HepG2 (cell line): ENCODE measurements around the gene FGF3. TPM values are rescaled to one million over a fixed set of nuclear protein-coding genes. Genes with fewer than 3 reads are reported as not detected.

Source experiments
- ATAC-seq: fragments of 200-7000 bp; cut with Tn5 transposase; 3 replicates; pipeline ENCODE4 v1.9.1; 2020; ENCODE audit warnings: mild to moderate bottlenecking, moderate library complexity
- BruUV-seq: library from RNA; stranded (reverse); fragments of 400-500 nt; replicated peaks from 2 replicates; lab custom pipeline; 2021; lab: Mats Ljungman, UMichigan
- CTCF ChIA-PET: fragments of 300-600 bp; formaldehyde crosslinking; extraction: SDS; loops from one replicate; lab custom pipeline; 2021; ENCODE audit warnings: low total read pairs, inconsistent platforms, low intra/inter-chr PET ratio; lab: Yijun Ruan, JAX
- POLR2A ChIA-PET: fragments of 350-600 bp; sonication (Branson Sonifier 250); formaldehyde crosslinking; loops from one replicate; lab custom pipeline; 2020; ENCODE audit warnings: antibody characterized with exemption, inconsistent platforms; lab: Yijun Ruan, JAX
- DNase-seq: peaks from one replicate; pipeline ENCODE4 v3.0.0-alpha.2; 2015; ENCODE audit warnings: low spot score
- FAIRE-seq: peaks from 3 replicates; lab custom pipeline; 2011; peaks lifted over from hg19 to GRCh38; lab: Jason Lieb, UNC
- H2AFZ ChIP-seq: one replicate; pipeline ENCODE4 v1.6.1; 2011; ENCODE audit warnings: low read length, inconsistent platforms
- H3K27ac ChIP-seq: fragments of 300-600 bp; 3 replicates; pipeline ENCODE4 v1.8.0; 2011; ENCODE audit warnings: mixed run types, mild to moderate bottlenecking, mixed read lengths, low read length, inconsistent platforms; ENCODE audit not compliant: insufficient read depth; ENCODE audit errors: extremely low read length
- H3K27me3 ChIP-seq, 2 experiments: fragments of 200-600 bp in 1 of 2; 2 replicates in 1 of 2; 3 replicates in 1 of 2; pipeline versions ENCODE4 v1.6.0 to v1.8.0; 2011; ENCODE audit warnings: low read length in 2 of 2, mild to moderate bottlenecking in 2 of 2, moderate library complexity in 2 of 2, inconsistent platforms in 1 of 2; ENCODE audit not compliant: insufficient read depth in 2 of 2, control insufficient read depth in 1 of 2
- H3K36me3 ChIP-seq, 2 experiments: fragments of 200-600 bp in 1 of 2; replicated peaks in 1 of 2; 2 replicates in 1 of 2; 3 replicates in 1 of 2; pipeline versions ENCODE4 v1.5.1 to v1.8.0; 2011; ENCODE audit warnings: low read length in 2 of 2, inconsistent platforms in 1 of 2; ENCODE audit not compliant: insufficient read depth in 2 of 2, control insufficient read depth in 1 of 2
- H3K4me1 ChIP-seq: 2 replicates; pipeline ENCODE4 v1.5.1; 2012; ENCODE audit warnings: low read length, inconsistent platforms; ENCODE audit not compliant: insufficient read depth
- H3K4me2 ChIP-seq: 2 replicates; pipeline ENCODE4 v1.6.0; 2011; ENCODE audit warnings: low read depth, low read length, inconsistent platforms
- H3K4me3 ChIP-seq, 3 experiments: fragments of 200-600 bp in 1 of 3; sonication (generic), shearing (Covaris generic) in 1 of 3; replicated peaks in 1 of 3; 2 replicates each; pipeline ENCODE4 v1.5.1; 2011 to 2016; ENCODE audit warnings: low read length in 3 of 3, inconsistent platforms in 2 of 3, low read depth in 2 of 3, mild to moderate bottlenecking in 2 of 3, control low read depth in 1 of 3, mixed read lengths in 1 of 3; ENCODE audit not compliant: insufficient read depth in 1 of 3
- H3K79me2 ChIP-seq: one replicate; pipeline ENCODE4 v1.6.1; 2011; ENCODE audit warnings: low read length, inconsistent platforms; ENCODE audit not compliant: insufficient read depth
- H3K9ac ChIP-seq: 2 replicates; pipeline ENCODE4 v1.6.0; 2011; ENCODE audit warnings: mild to moderate bottlenecking, low read depth, low read length, inconsistent platforms; ENCODE audit not compliant: insufficient read depth
- H3K9me3 ChIP-seq: 2 replicates; pipeline ENCODE4 v1.5.1; 2012; ENCODE audit warnings: mild to moderate bottlenecking, low read length
- H4K20me1 ChIP-seq: 2 replicates; pipeline ENCODE4 v1.6.0; 2011; ENCODE audit warnings: inconsistent platforms, mild to moderate bottlenecking, low read length, moderate library complexity; ENCODE audit not compliant: insufficient read depth
- CEBPB ChIP-seq: IDR thresholded peaks from 2 replicates; pipeline ENCODE4 v1.6.1; 2011; ENCODE audit warnings: low read depth, low read length, improper control_type of control experiment, borderline replicate concordance
- CHD2 ChIP-seq: IDR thresholded peaks from 2 replicates; pipeline ENCODE4 v1.6.1; 2011; ENCODE audit warnings: low read depth, low read length, improper control_type of control experiment
- FOXO4 ChIP-seq: sonication (generic); formaldehyde crosslinking; conservative IDR thresholded peaks from 2 replicates; pipeline ENCODE4 v1.8.1; 2023; ENCODE audit warnings: missing genetic modification reagents
- FOXP1 ChIP-seq, 2 experiments: fragments of 450-650 bp in 1 of 2; IDR thresholded peaks; 2 replicates each; pipeline ENCODE4 v1.6.1; 2017 to 2018; ENCODE audit warnings: antibody characterized with exemption in 1 of 2
- GABPA ChIP-seq, 2 experiments: IDR thresholded peaks; 2 replicates each; pipeline ENCODE4 v1.6.1; 2011 to 2016; ENCODE audit warnings: low read depth in 2 of 2, low read length in 1 of 2, missing biosample characterization in 1 of 2, missing genetic modification characterization in 1 of 2
- HCFC1 ChIP-seq: fragments of 150-350 bp; IDR thresholded peaks from 2 replicates; pipeline ENCODE4 v1.6.1; 2014; ENCODE audit warnings: low read depth, low read length
- HOXA5 ChIP-seq: sonication (generic); formaldehyde crosslinking; IDR thresholded peaks from 2 replicates; pipeline ENCODE4 v1.4.0; 2020; ENCODE audit warnings: missing genetic modification reagents
- KAT2B ChIP-seq: fragments of 150-350 bp; IDR thresholded peaks from 2 replicates; pipeline ENCODE4 v1.6.1; 2014; ENCODE audit warnings: low read depth, low read length, borderline replicate concordance
- KLF11 ChIP-seq: IDR thresholded peaks from 2 replicates; pipeline ENCODE4 v1.6.1; 2016; ENCODE audit warnings: missing compliant biosample characterization
- RAD21 ChIP-seq: fragments of 450-650 bp; formaldehyde crosslinking; IDR thresholded peaks from 2 replicates; pipeline ENCODE4 v1.5.0; 2020; ENCODE audit warnings: mild to moderate bottlenecking
- SYNCRIP ChIP-seq: fragments of 200-400 bp; formaldehyde crosslinking; IDR thresholded peaks from 2 replicates; pipeline ENCODE4 v1.6.1; 2018; ENCODE audit warnings: mild to moderate bottlenecking, low read depth, low read length; ENCODE audit not compliant: insufficient read depth
- TERF1 ChIP-seq: sonication (generic); formaldehyde crosslinking; IDR thresholded peaks from 2 replicates; pipeline ENCODE4 v1.8.0; 2022; ENCODE audit warnings: mild to moderate bottlenecking, missing genetic modification reagents, moderate library complexity
- ZEB1 ChIP-seq: IDR thresholded peaks from 2 replicates; pipeline ENCODE4 v1.6.1; 2012; ENCODE audit warnings: mild to moderate bottlenecking, low read depth, inconsistent platforms; ENCODE audit not compliant: insufficient replicate concordance
- ZMYM3 ChIP-seq: sonication (generic); formaldehyde crosslinking; IDR thresholded peaks from 2 replicates; pipeline ENCODE4 v1.5.1; 2020; ENCODE audit warnings: mild to moderate bottlenecking, missing genetic modification reagents
- ZNF10 ChIP-seq: sonication (generic); formaldehyde crosslinking; IDR thresholded peaks from 2 replicates; pipeline ENCODE4 v1.4.0; 2020; ENCODE audit warnings: mild to moderate bottlenecking, low read depth, missing genetic modification reagents, borderline replicate concordance
- ZNF367 ChIP-seq: sonication (generic); formaldehyde crosslinking; IDR thresholded peaks from 2 replicates; pipeline ENCODE4 v1.4.0; 2020; ENCODE audit warnings: missing genetic modification reagents, borderline replicate concordance
- ZNF431 ChIP-seq: sonication (generic); formaldehyde crosslinking; IDR thresholded peaks from 2 replicates; pipeline ENCODE4 v1.9.0; 2022; ENCODE audit warnings: missing genetic modification reagents, low read depth, mild to moderate bottlenecking, borderline replicate concordance
- ZNF567 ChIP-seq: sonication (generic); formaldehyde crosslinking; IDR thresholded peaks from 2 replicates; pipeline ENCODE4 v1.8.1; 2023; ENCODE audit warnings: mild to moderate bottlenecking, missing genetic modification reagents, borderline replicate concordance
- ZNF629 ChIP-seq: sonication (generic); formaldehyde crosslinking; conservative IDR thresholded peaks from 2 replicates; pipeline ENCODE4 v1.5.0; 2020; ENCODE audit warnings: missing genetic modification reagents
- ZNF703 ChIP-seq: sonication (generic); formaldehyde crosslinking; IDR thresholded peaks from 2 replicates; pipeline ENCODE4 v1.5.1; 2020; ENCODE audit warnings: missing genetic modification reagents, mild to moderate bottlenecking, moderate library complexity, borderline replicate concordance
- ZNF704 ChIP-seq: sonication (generic); formaldehyde crosslinking; IDR thresholded peaks from 2 replicates; pipeline ENCODE4 v1.8.1; 2023; ENCODE audit warnings: mild to moderate bottlenecking, inconsistent platforms, moderate library complexity, missing genetic modification reagents, borderline replicate concordance
- WGBS: methylation state at CpG from one replicate; pipeline ENCODE4 v1.1.6; 2017; ENCODE audit warnings: low lambda C conversion rate; 5-methylcytosine and 5-hydroxymethylcytosine counted together
- in situ Hi-C: cut with HindIII; loops from 2 replicates; pipeline ENCODE4 v1.10.0; 2017; ENCODE audit warnings: low pct_unique_long_range_greater_than_20kb; ENCODE audit not compliant: extremely low pct_ligation_motif_present
- intact Hi-C: fragments of 100-400 bp; cut with micrococcal nuclease; formaldehyde crosslinking; loops from one replicate; pipeline ENCODE4 v1.10.0; 2022; ENCODE audit not compliant: unreplicated experiment
- polyA plus RNA-seq, 8 experiments: library from polyadenylated mRNA; depleted of rRNA in 3 of 8; stranded (reverse) in 7 of 8; unstranded in 1 of 8; fragments of >200 nt; fragmentation: Illumina TruSeq in 4 of 8; extraction: Trizol in 4 of 8; gene quantifications; 2 replicates each; pipeline versions ENCODE4 v1.2.1 to v1.2.3, GENCODE V29; 2011 to 2016; ENCODE audit warnings: low read depth in 4 of 8, missing spikeins in 1 of 8, mixed read lengths in 1 of 8; ENCODE audit not compliant: insufficient read depth in 1 of 8
- total RNA-seq, 5 experiments: library from RNA; depleted of rRNA; stranded (reverse); fragments of >200 nt; fragmentation: Illumina TruSeq; extraction: Trizol; gene quantifications; 2 replicates each; pipeline ENCODE4 v1.2.3, GENCODE V29; 2016; ENCODE audit warnings: low read depth in 1 of 5

The FGF3 gene
- total and polyA plus RNA-seq, 2 of the 13 experiments (the other 11 are each of a cell fraction or from before 2014, with no cell fraction given) = not detected

- FAIRE-seq (no peak), DNase-seq (no peak), ATAC-seq (no peak; the same call in 2 of the 3 replicates)
- Histone ChIP-seq H2AFZ (no peak overlapping the region), H3K36me3 (no peaks in the 10 kb centered on the region), H3K79me2 (no peaks in the 10 kb centered on the region), H4K20me1 (0 out of 2 replicates have a peak, but pooled peaks cover 3% of the 10 kb centered on the region), H3K4me1 (no peaks in the 10 kb centered on the region), H3K27ac (no peak overlapping the region), H3K4me2 (no peak overlapping the region), H3K9ac (no peak overlapping the region), H3K4me3 (no peak overlapping the region), H3K27me3 (peaks cover 0 to 5% of the 10 kb centered on the region in 2 experiments; a peak in 2 of 5 replicates), H3K9me3 (no peaks in the 10 kb centered on the region)
- BruUV-seq = no TSS peak
- POLR2A ChIA-PET = no interaction called here
- intact Hi-C loops = loop anchor here (5.0 kb wide), 1 partner anchor 155 kb away; no protein-coding TSS in a partner anchor
- in situ Hi-C loops = no loop called here
- WGBS = 8% methylated on average over 7 of the region's 13 CpGs
- CTCF ChIA-PET = interaction anchor here (1.8 kb wide), 1 partner anchor 156 kb away, joined by 6 read pairs; no protein-coding TSS in a partner anchor
- TF ChIP-seq ZNF567 = no peak
- TF ChIP-seq KLF11 (CRISPR knock-in tag) = no peak
- peak; percentile 98 for TF ChIP-seq ZNF629 (CRISPR knock-in tag)
- no peak for TF ChIP-seq KAT2B
- no peak for TF ChIP-seq HCFC1
- no peak for TF ChIP-seq ZNF704 (CRISPR knock-in tag)
- no peak for TF ChIP-seq CHD2
- TF ChIP-seq ZNF703 (CRISPR knock-in tag) = no peak
- TF ChIP-seq ZEB1 = no peak
- TF ChIP-seq ZNF10 (CRISPR knock-in tag) = no peak
- TF ChIP-seq GABPA (IDR thresholded peaks at IDR 0.05; ENCODE audit: low read depth, low read length) = no peak
- no peak for TF ChIP-seq GABPA (CRISPR knock-in tag; IDR thresholded peaks at IDR 0.05; ENCODE audit: low read depth)
- TF ChIP-seq ZNF367 (CRISPR knock-in tag) = no peak
- peak; percentile 32; the same call in 1 of the 2 replicates for TF ChIP-seq RAD21 (CRISPR knock-in tag)
- TF ChIP-seq SYNCRIP = no peak
- TF ChIP-seq CEBPB = no peak
- TF ChIP-seq TERF1 = no peak
- no peak for TF ChIP-seq HOXA5 (CRISPR knock-in tag)
- no peak for TF ChIP-seq FOXO4 (CRISPR knock-in tag)
- no peak for TF ChIP-seq ZNF431 (CRISPR knock-in tag)
- 0 out of 2 replicates have a peak, but pooled peaks have one; percentile 20 for TF ChIP-seq ZMYM3
- no peak for TF ChIP-seq FOXP1 (IDR thresholded peaks at IDR 0.05)
- TF ChIP-seq FOXP1 (CRISPR knock-in tag; IDR thresholded peaks at IDR 0.05) = no peak
Observed at GRCh38 chr11:69841859-69842698, 22.9 kb upstream of the FGF3 start.
